Measurements from ENCODE around the gene ZNF746. TPM values are rescaled to one million over a fixed set of nuclear protein-coding genes. Genes with fewer than 3 reads are reported as not detected.

Gene ZNF746
- total RNA-seq, 2 donors from 2014 or later, result 21.0 to 40.0 TPM

DNA sequence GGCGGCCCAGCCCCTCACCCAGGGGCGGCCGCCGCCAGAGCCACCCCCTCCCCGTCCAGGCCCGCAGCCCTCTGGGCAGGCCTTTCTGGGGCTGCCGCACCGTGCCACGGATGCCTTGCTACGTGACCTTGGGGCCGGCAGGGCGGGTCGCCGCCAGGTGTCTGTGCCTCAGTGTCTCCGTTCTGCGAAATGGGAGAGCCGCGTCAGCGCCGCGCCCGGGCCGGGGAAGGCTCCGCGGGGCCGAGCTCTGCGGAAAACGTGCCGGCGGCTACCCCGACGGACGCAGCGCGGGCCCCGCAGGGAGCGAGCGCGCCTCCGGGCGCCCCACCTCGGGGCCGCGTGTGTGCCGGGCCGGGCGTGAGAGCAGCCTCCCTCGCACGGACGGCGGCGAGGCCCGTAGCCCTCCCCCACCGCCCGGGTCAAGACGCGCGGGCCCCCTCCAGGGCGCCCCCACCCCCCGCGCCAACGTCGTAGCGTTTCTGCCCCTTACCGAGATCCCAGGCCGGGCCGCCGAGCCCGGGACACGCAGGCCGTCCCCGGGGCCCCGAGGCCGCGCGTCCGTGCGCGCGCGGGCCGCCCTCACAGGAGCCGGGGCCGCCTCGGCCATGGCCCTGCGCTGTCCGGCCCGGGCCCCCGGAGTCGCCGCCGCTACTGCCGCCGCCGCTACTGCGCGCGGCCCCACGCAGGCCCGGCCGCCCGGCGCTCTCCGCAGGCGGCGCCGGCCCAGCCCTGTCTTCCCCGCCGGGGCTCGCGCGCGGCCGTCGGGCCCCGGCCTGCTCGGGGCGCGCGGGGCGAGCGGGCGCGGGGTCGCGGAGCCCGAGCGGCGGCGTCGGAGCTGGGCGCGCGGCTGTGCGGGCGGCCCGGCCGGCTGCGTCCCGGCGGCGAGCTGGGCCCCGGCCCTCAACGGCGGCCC, 37.8 kb downstream of the ZNF746 start:
- Histone ChIP-seq H3K9me3 (no peaks in the 10 kb centered on the region), H3K4me1 (replicated peaks) (peaks cover 12% of the 10 kb centered on the region), H3K27ac (peak overlapping the region in 1 of 2 donors; percentile 78), H3K4me3 (peak overlapping the region; percentile 62 to 76), H3K27me3 (replicated peaks; ENCODE audit: insufficient read depth) (no peaks in the 10 kb centered on the region), H3K36me3 (peaks cover 9% of the 10 kb centered on the region in 2 donors)
- DNase-seq (ENCODE audit: low spot score), result no peak
- TF ChIP-seq POLR2A (IDR thresholded peaks at IDR 0.05) (no peak), POLR2AphosphoS5 (IDR thresholded peaks at IDR 0.05) (no peak)
- TF ChIP-seq, protein P1, sequence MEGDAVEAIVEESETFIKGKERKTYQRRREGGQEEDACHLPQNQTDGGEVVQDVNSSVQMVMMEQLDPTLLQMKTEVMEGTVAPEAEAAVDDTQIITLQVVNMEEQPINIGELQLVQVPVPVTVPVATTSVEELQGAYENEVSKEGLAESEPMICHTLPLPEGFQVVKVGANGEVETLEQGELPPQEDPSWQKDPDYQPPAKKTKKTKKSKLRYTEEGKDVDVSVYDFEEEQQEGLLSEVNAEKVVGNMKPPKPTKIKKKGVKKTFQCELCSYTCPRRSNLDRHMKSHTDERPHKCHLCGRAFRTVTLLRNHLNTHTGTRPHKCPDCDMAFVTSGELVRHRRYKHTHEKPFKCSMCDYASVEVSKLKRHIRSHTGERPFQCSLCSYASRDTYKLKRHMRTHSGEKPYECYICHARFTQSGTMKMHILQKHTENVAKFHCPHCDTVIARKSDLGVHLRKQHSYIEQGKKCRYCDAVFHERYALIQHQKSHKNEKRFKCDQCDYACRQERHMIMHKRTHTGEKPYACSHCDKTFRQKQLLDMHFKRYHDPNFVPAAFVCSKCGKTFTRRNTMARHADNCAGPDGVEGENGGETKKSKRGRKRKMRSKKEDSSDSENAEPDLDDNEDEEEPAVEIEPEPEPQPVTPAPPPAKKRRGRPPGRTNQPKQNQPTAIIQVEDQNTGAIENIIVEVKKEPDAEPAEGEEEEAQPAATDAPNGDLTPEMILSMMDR (IDR thresholded peaks at IDR 0.05), result no peak
- intact Hi-C loops (cut with DNase I), result no loop called here
- WGBS, result 2% methylated on average over 32 of the region's 145 CpGs

DNA sequence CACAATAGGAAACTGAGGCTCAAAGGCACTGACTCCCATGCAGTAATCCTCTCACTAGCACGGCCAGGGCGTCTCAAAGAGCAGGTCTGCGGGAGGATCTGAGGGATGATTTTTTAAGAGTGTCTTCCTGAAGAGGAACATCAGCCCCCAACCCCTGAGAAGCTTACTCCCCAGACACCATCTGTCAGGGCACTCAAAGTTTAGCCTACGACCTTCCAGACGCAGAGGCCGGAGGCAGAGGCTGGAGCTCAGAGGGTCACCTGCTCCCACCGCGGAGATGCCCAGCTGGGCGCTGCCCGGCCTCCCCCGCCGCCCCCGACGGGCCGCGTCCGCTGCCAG, 38.4 kb downstream of the ZNF746 start:
- TF ChIP-seq POLR2A (IDR thresholded peaks at IDR 0.05) (no peak), POLR2AphosphoS5 (IDR thresholded peaks at IDR 0.05) (no peak)
- TF ChIP-seq, protein P1 (IDR thresholded peaks at IDR 0.05), result no peak
- Histone ChIP-seq H3K27me3 (replicated peaks; ENCODE audit: insufficient read depth) (no peaks in the 10 kb centered on the region), H3K27ac (no peak overlapping the region), H3K9me3 (no peaks in the 10 kb centered on the region), H3K4me1 (replicated peaks) (peaks cover 12% of the 10 kb centered on the region), H3K36me3 (peaks cover 9% of the 10 kb centered on the region in 2 donors), H3K4me3 (peak overlapping the region; percentile 62 to 76)
- intact Hi-C loops (cut with DNase I), result no loop called here
- DNase-seq (ENCODE audit: low spot score), result no peak
- 40% methylated on average over 3 of the region's 17 CpGs for WGBS

DNA sequence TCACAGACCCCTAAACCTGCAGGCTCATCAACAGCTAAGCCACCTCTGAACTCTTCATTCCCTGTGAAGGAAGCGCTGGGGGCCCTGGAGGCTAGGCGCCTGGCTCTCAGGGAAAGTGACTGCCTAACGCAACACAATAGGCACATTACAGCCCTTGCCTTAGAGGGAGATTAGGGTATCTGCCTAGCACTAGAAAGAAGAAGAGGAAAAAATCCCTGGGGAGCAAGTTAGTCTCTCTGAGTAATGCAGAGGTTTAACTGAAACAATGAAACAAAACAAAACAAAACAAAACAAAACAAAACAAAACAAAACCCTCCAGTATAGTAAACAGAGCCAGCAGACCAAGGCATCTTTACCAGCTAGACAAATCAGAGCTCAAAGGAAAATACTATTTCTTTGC, 39.4 kb downstream of the ZNF746 start:
- H3K4me3 ChIP-seq, result no peak overlapping the region
- peaks cover 9% of the 10 kb centered on the region in 2 donors for H3K36me3 ChIP-seq
- no peak for DNase-seq (ENCODE audit: low spot score)
- H3K4me1 ChIP-seq (replicated peaks), result peaks cover 12% of the 10 kb centered on the region
- TF ChIP-seq POLR2AphosphoS5 (IDR thresholded peaks at IDR 0.05) (no peak), POLR2A (IDR thresholded peaks at IDR 0.05) (no peak)
- TF ChIP-seq, protein P1 (IDR thresholded peaks at IDR 0.05), result no peak
- no peaks in the 10 kb centered on the region for H3K9me3 ChIP-seq
- H3K27me3 ChIP-seq (replicated peaks; ENCODE audit: insufficient read depth), result no peaks in the 10 kb centered on the region
- 87% methylated on average over 3 of the region's 3 CpGs for WGBS
- intact Hi-C loops (cut with DNase I), result no loop called here
- no peak overlapping the region for H3K27ac ChIP-seq

DNA sequence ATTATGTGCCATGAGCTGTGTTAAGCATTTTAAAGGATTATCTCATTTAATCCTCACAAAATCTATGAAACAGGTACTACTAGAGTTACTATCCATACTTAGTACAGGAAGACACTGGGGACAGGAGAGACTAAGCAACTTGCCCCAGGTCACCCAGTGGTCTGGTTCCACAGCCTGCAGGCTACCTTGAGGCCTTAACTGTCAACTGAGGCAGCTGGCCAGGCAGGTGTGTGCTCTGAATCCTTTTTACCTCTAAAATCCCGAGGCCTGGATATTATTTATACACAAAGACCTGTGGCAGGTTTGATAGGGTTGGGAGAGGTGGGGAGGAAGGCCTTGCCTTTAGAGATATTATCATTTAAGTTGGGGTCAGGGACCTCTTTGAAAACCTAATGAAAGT, 39.8 kb downstream of the ZNF746 start:
- WGBS, result 80% methylated on average over 1 of the region's 1 CpG
- no peaks in the 10 kb centered on the region for H3K27me3 ChIP-seq (replicated peaks; ENCODE audit: insufficient read depth)
- no peaks in the 10 kb centered on the region for H3K9me3 ChIP-seq
- no peak for DNase-seq (ENCODE audit: low spot score)
- TF ChIP-seq, protein P1 (IDR thresholded peaks at IDR 0.05), result no peak
- H3K4me1 ChIP-seq (replicated peaks), result peaks cover 12% of the 10 kb centered on the region
- intact Hi-C loops (cut with DNase I), result no loop called here
- H3K27ac ChIP-seq, result no peak overlapping the region
- H3K36me3 ChIP-seq, result peaks cover 9% of the 10 kb centered on the region in 2 donors
- no peak overlapping the region for H3K4me3 ChIP-seq

All from prostate gland (tissue), 2 donors.